GM12878 (cell line): Measurements from ENCODE around the gene APH1B. TPM values are rescaled to one million over a fixed set of nuclear protein-coding genes. Genes with fewer than 3 reads are reported as not detected.

ENCODE experiments used
- ATAC-seq: fragments of 200-7000 bp; cut with Tn5 transposase; 3 replicates; pipeline ENCODE4 v1.9.1; 2020; ENCODE audit warnings: mild to moderate bottlenecking, moderate library complexity
- BruUV-seq: library from RNA; stranded (reverse); fragments of 400-500 nt; replicated peaks from 2 replicates; lab custom pipeline; 2021; lab: Mats Ljungman, UMichigan
- CTCF ChIA-PET: fragments of 300-600 bp; sonication (Branson Sonifier 250); formaldehyde crosslinking; extraction: SDS; loops from one replicate; lab custom pipeline; 2021; ENCODE audit warnings: inconsistent platforms; lab: Yijun Ruan, JAX
- POLR2A ChIA-PET: fragments of 350-600 bp; formaldehyde crosslinking; extraction: SDS; loops from one replicate; lab custom pipeline; 2021; ENCODE audit warnings: inconsistent platforms; lab: Charles Lee
- RAD21 ChIA-PET: fragments of 300-600 bp; sonication (Branson Sonifier 250); formaldehyde crosslinking; loops from one replicate; lab custom pipeline; 2023; ENCODE audit warnings: antibody characterized with exemption; ENCODE audit not compliant: unreplicated experiment; lab: Charles Lee
- SMC1A ChIA-PET: fragments of 300-600 bp; sonication (Branson Sonifier 250); formaldehyde crosslinking; loops from one replicate; lab custom pipeline; 2023; ENCODE audit not compliant: unreplicated experiment, uncharacterized antibody; lab: Charles Lee
- DNase-seq: peaks from one replicate; pipeline ENCODE4 v3.0.0-alpha.2; 2011; ENCODE audit warnings: low read depth, low spot score
- FAIRE-seq: peaks from 3 replicates; lab custom pipeline; 2011; peaks lifted over from hg19 to GRCh38; lab: Jason Lieb, UNC
- H2AFZ ChIP-seq: 2 replicates; pipeline ENCODE4 v1.6.0; 2011; ENCODE audit warnings: low read depth, low read length, control low read depth; ENCODE audit not compliant: control insufficient read depth
- H3K27ac ChIP-seq: 2 replicates; pipeline ENCODE4 v1.5.1; 2011; ENCODE audit warnings: control low read depth; ENCODE audit not compliant: control insufficient read depth, insufficient read depth
- H3K27me3 ChIP-seq, 2 experiments: replicated peaks in 1 of 2; 2 replicates each; pipeline versions ENCODE4 v1.6.0 to v1.6.1; 2011; ENCODE audit warnings: low read length in 1 of 2; ENCODE audit not compliant: control insufficient read depth in 2 of 2, insufficient read depth in 2 of 2
- H3K36me3 ChIP-seq, 2 experiments: 2 replicates each; pipeline ENCODE4 v1.5.1; 2011; ENCODE audit warnings: low read length in 1 of 2; ENCODE audit not compliant: control insufficient read depth in 2 of 2, insufficient read depth in 2 of 2
- H3K4me1 ChIP-seq: 2 replicates; pipeline ENCODE4 v1.6.1; 2011; ENCODE audit warnings: mild to moderate bottlenecking, low read length, moderate library complexity, mixed read lengths; ENCODE audit not compliant: control insufficient read depth, insufficient read depth
- H3K4me2 ChIP-seq: 2 replicates; pipeline ENCODE4 v1.6.0; 2011; ENCODE audit warnings: control low read depth; ENCODE audit not compliant: control insufficient read depth, insufficient read depth
- H3K4me3 ChIP-seq: fragments of 200-600 bp; sonication (generic); 2 replicates; pipeline ENCODE4 v1.5.1; 2016
- H3K79me2 ChIP-seq: 2 replicates; pipeline ENCODE4 v1.6.0; 2011; ENCODE audit warnings: low read length; ENCODE audit not compliant: control insufficient read depth, insufficient read depth
- H3K9ac ChIP-seq: 2 replicates; pipeline ENCODE4 v1.8.0; 2011; ENCODE audit warnings: low read length, control low read depth, mixed read lengths; ENCODE audit not compliant: control insufficient read depth, insufficient read depth
- H3K9me3 ChIP-seq: replicated peaks from 3 replicates; pipeline ENCODE4 v1.5.1; 2011; ENCODE audit warnings: mild to moderate bottlenecking, low read length; ENCODE audit not compliant: control insufficient read depth, insufficient read depth
- H4K20me1 ChIP-seq: 2 replicates; pipeline ENCODE4 v1.6.0; 2011; ENCODE audit not compliant: control insufficient read depth, insufficient read depth
- ASH2L ChIP-seq: fragments of 300-600, 200-600 bp; sonication (generic); IDR thresholded peaks from 2 replicates; pipeline ENCODE4 v1.6.1; 2017; ENCODE audit warnings: low read depth, mild to moderate bottlenecking, borderline replicate concordance
- CBFB ChIP-seq: IDR thresholded peaks from 2 replicates; pipeline ENCODE4 v1.6.1; 2016; ENCODE audit warnings: antibody characterized with exemption, low read depth
- EGR1 ChIP-seq, 2 experiments: IDR thresholded peaks; 1 replicate in 1 of 2; 2 replicates in 1 of 2; pipeline ENCODE4 v1.6.1; 2011 to 2012; ENCODE audit warnings: low read depth in 2 of 2, low read length in 2 of 2, borderline replicate concordance in 1 of 2, mild to moderate bottlenecking in 1 of 2, moderate library complexity in 1 of 2
- HCFC1 ChIP-seq: fragments of 150-350 bp; IDR thresholded peaks from 2 replicates; pipeline ENCODE4 v1.6.1; 2014; ENCODE audit warnings: low read length
- NBN ChIP-seq: fragments of 450-650 bp; IDR thresholded peaks from 2 replicates; pipeline ENCODE4 v1.6.1; 2016
- RUNX3 ChIP-seq: IDR thresholded peaks from 2 replicates; pipeline ENCODE4 v1.6.1; 2012; ENCODE audit warnings: low read length, inconsistent platforms
- USF2 ChIP-seq: IDR thresholded peaks from 2 replicates; pipeline ENCODE4 v1.6.1; 2011; ENCODE audit warnings: low read depth, low read length, improper control_type of control experiment, borderline replicate concordance
- ZSCAN29 ChIP-seq: fragments of 450-650 bp; IDR thresholded peaks from 2 replicates; pipeline ENCODE4 v1.6.1; 2017; ENCODE audit warnings: mild to moderate bottlenecking, moderate library complexity
- in situ Hi-C: fragments of 300-500 bp; cut with MboI; formaldehyde crosslinking; loops from 9 replicates; pipeline ENCODE4 v1.14.3; 2018; ENCODE audit warnings: mixed read lengths
- intact Hi-C: fragments of 100-400 bp; cut with micrococcal nuclease; formaldehyde crosslinking; loops from one replicate; pipeline ENCODE4 v1.14.2; 2022; ENCODE audit not compliant: unreplicated experiment
- polyA plus RNA-seq, 11 experiments: library from polyadenylated mRNA; depleted of rRNA in 4 of 11; unstranded in 6 of 11; stranded (reverse) in 5 of 11; fragments of >200 nt; fragmentation: Nextera tagmentation in 4 of 11; fragmentation: Illumina TruSeq in 1 of 11; extraction: Ambion mirVana in 4 of 11; extraction: Trizol in 1 of 11; gene quantifications; 1 replicate in 1 of 11; 2 replicates in 10 of 11; pipeline versions ENCODE4 v1.2.1 to v1.2.3, GENCODE V29; 2011 to 2016; ENCODE audit warnings: inconsistent platforms in 2 of 11, missing spikeins in 2 of 11, low read depth in 1 of 11
- total RNA-seq, 4 experiments: library from RNA; depleted of rRNA in 3 of 4; stranded (reverse); fragments of >200 nt in 3 of 4; fragmentation: Illumina TruSeq in 1 of 4; extraction: Trizol in 1 of 4; gene quantifications; 2 replicates each; pipeline versions ENCODE4 v1.2.1 to v1.2.3, GENCODE V29; 2013 to 2021

The APH1B gene
- total and polyA plus RNA-seq, 10 of the 15 experiments (the other 5 are each of a cell fraction or from before 2014, with no cell fraction given), result 5.0 to 20.8 (median 11.1) TPM

GRCh38 chr15:63294359-63294758 is 17.0 kb downstream of the APH1B start (continued):
- TF ChIP-seq ASH2L (no peak), CBFB (no peak), ZSCAN29 (no peak), EGR1 (IDR thresholded peaks at IDR 0.05; ENCODE audit: borderline replicate concordance in 1 of 2, low read depth in 2 of 2, low read length in 2 of 2) (no peak), USF2 (no peak), NBN (no peak)

DNA sequence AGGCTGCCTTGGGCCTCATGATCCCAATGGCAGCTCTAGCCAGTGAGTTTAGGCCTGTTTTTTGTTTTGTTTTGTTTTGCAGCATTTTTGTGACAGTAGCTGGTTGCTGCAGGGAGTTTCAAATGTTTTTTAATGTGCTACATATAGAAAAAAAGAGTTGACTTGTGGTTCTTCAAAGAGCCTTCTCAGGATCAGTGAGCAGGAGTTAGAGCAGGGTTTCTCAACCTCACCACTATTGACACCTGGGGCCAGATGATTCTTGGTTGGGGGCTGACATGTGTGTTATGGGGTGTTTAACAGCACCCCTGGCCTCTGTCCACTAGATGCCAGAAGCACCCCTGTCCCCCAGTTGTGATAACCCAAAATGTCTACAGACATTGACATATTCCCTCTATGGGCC is 17.9 kb downstream of the APH1B start:
- RAD21 ChIA-PET, result interaction anchor here (0.9 to 1.5 kb wide), 3 partner anchors 56 to 315 kb away, joined by 3 read pairs; no protein-coding TSS in a partner anchor
- SMC1A ChIA-PET, result interaction anchor here (0.6 to 2.8 kb wide), 6 partner anchors 15 to 108 kb away, joined by 3 to 12 read pairs (median 3); no protein-coding TSS in a partner anchor
- no peak for DNase-seq
- POLR2A ChIA-PET, result no interaction called here
- ATAC-seq, result no peak
- Histone ChIP-seq H3K4me1 (peaks cover 6% of the 10 kb centered on the region; the same call in 1 of the 2 replicates), H3K36me3 (no peaks in the 10 kb centered on the region), H3K79me2 (no peaks in the 10 kb centered on the region), H3K9ac (no peak overlapping the region), H3K4me2 (no peak overlapping the region), H3K27ac (no peak overlapping the region), H3K27me3 (no peaks in the 10 kb centered on the region), H4K20me1 (no peaks in the 10 kb centered on the region), H2AFZ (no peak overlapping the region), H3K4me3 (no peak overlapping the region), H3K9me3 (no peaks in the 10 kb centered on the region)
- BruUV-seq, result no TSS peak
- intact Hi-C loops (no loop called here), in situ Hi-C loops (loop anchor here (25.0 kb wide), 1 partner anchor 292 kb away; the partner anchor contains the start of gene FBXL22)
- CTCF ChIA-PET, result interaction anchor here (0.8 to 11.0 kb wide), 5 partner anchors 105 to 771 kb away, joined by 3 to 145 read pairs (median 4); no protein-coding TSS in a partner anchor
- FAIRE-seq, result no peak
- TF ChIP-seq HCFC1 (no peak), RUNX3 (peak; percentile 38; the same call in 1 of the 2 replicates)
